Activated T-cell treated with anti-CD3 and anti-CD28 coated beads for 1 hour (primary cell): ENCODE measurements around the gene ART3.
A peak's percentile ranks its signal among the peaks of the same experiment; 100 is the strongest.

ENCODE experiments used
- DNase-seq: peaks from one replicate; pipeline ENCODE4 v3.0.0-alpha.2; 2020; ENCODE audit warnings: low read depth

Gene ART3

GRCh38 chr4:76148142-76148865 lies 73.8 kb downstream of the ART3 start, which contains the start of gene NUP54:
TSS of gene NUP54 (minus strand) at chr4:76148397. CDS start at chr4:76148374, 23 bp downstream.
- peak; percentile 90 for DNase-seq

- no peak for DNase-seq
These were observed 78.8 kb downstream of the ART3 start for GRCh38 chr4:76153356-76153755.

DNA sequence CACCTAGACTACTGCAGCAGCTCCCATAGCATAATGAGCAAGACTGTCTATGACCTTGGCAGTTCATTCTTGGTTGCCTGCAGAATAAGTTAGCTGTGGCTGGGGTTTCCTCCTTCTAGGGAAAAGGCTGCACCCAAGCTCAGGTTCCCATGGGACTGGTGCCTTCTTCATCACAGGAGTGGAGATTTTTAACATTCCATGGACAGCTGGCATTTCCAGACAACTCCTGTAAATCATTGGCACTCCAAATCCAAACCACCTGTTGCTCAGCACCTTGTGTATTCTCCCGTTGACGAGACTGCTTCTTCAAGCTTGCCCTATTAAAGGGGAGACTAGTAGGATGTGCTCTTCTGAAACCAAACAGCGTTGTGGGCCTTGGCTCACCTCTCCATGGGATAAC lies 81.5 kb downstream of the ART3 start:
- no peak for DNase-seq

DNA sequence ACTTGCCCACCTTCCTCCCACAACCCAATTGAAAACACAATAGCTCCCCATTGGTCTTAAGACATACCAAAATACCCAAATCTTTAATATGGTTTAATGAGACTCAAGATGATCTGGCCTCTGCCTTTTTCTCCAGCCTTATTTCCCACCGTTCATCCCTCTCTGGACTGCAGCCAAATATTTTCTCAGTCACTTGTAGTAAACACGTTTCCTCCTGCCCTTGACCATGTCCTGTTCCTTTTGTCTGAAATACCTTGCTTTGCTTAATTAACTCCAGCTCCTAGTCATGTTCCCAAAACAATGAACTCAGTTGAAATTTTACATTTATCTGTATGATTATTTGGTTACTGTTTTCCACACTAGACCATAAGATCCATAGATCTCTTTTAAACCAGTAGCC lies 82.1 kb downstream of the ART3 start:
- DNase-seq = no peak

DNA sequence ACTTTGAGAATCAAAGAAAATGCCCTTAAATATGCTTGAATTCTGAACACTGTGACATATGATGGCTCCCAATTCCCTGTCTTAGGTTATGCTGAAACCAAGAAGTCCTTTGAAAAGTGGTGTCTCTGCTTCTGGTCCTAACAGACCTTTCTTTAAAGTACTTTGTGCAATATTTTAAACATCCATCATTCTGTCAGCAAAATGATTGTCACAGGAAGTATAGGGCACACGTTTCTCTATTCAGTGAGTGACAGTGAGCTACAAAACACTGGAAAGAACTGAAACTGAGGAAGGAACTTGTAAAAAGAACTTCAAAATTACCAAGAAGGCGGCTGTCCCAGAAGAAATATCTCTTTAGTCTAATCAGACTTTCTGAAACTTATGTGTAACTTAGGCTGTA lies 85.8 kb downstream of the ART3 start:
- DNase-seq = no peak
